CD14-positive monocyte (primary cell): Measurements from ENCODE around the gene CALD1. TPM values are rescaled to one million over a fixed set of nuclear protein-coding genes. Genes with fewer than 3 reads are reported as not detected.

ENCODE experiments used
- DNase-seq, 3 donors: peaks; one replicate each; pipeline ENCODE4 v3.0.0-alpha.2; 2011 to 2022
- H2AFZ ChIP-seq: 2 replicates; pipeline ENCODE4 v1.6.0; 2012; ENCODE audit warnings: mild to moderate bottlenecking, low read depth, low read length, inconsistent platforms; ENCODE audit not compliant: insufficient read depth, poor library complexity, severe bottlenecking
- H3K27ac ChIP-seq, 2 donors: 1 replicate in 1 of 2; 2 replicates in 1 of 2; pipeline ENCODE4 v1.5.1; 2012 to 2013; ENCODE audit warnings: low read length in 2 of 2, control low read depth in 1 of 2, inconsistent platforms in 1 of 2, low read depth in 1 of 2, mild to moderate bottlenecking in 1 of 2
- H3K27me3 ChIP-seq, 2 donors: one replicate each; pipeline versions ENCODE4 v1.6.0 to v1.6.1; 2011 to 2013; ENCODE audit warnings: low read length in 2 of 2; ENCODE audit not compliant: control insufficient read depth in 2 of 2, insufficient read depth in 2 of 2
- H3K36me3 ChIP-seq, 2 donors: replicated peaks in 1 of 2; 1 replicate in 1 of 2; 2 replicates in 1 of 2; pipeline versions ENCODE4 v1.5.1 to v1.6.1; 2012 to 2013; ENCODE audit warnings: low read length in 2 of 2, control low read depth in 1 of 2, inconsistent platforms in 1 of 2, mild to moderate bottlenecking in 1 of 2; ENCODE audit not compliant: insufficient read depth in 2 of 2, control insufficient read depth in 1 of 2
- H3K4me1 ChIP-seq, 2 donors: 1 replicate in 1 of 2; 2 replicates in 1 of 2; pipeline versions ENCODE4 v1.5.1 to v1.6.1; 2012 to 2013; ENCODE audit warnings: low read length in 2 of 2, control low read depth in 1 of 2, inconsistent platforms in 1 of 2, mild to moderate bottlenecking in 1 of 2, moderate library complexity in 1 of 2; ENCODE audit not compliant: insufficient read depth in 2 of 2, control insufficient read depth in 1 of 2
- H3K4me2 ChIP-seq: replicated peaks from 2 replicates; pipeline ENCODE3; 2012; ENCODE audit warnings: low read length, moderate library complexity, mild to moderate bottlenecking; ENCODE audit not compliant: poor library complexity, severe bottlenecking; ENCODE audit errors: extremely low read depth
- H3K4me3 ChIP-seq, 3 experiments: fragments of 200-600 bp in 1 of 3; sonication (generic) in 1 of 3; replicated peaks in 1 of 3; 1 replicate in 2 of 3; 2 replicates in 1 of 3; pipeline ENCODE4 v1.5.1; 2011 to 2013; ENCODE audit warnings: low read length in 3 of 3, mild to moderate bottlenecking in 3 of 3, control low read depth in 2 of 3, low read depth in 2 of 3, inconsistent platforms in 1 of 3, moderate library complexity in 1 of 3
- H3K79me2 ChIP-seq: 2 replicates; pipeline ENCODE4 v1.6.0; 2012; ENCODE audit warnings: mild to moderate bottlenecking, control low read depth, inconsistent platforms, low read length, moderate library complexity; ENCODE audit not compliant: insufficient read depth
- H3K9ac ChIP-seq: 2 replicates; pipeline ENCODE4 v1.6.0; 2017; ENCODE audit warnings: low read length, mild to moderate bottlenecking; ENCODE audit not compliant: insufficient read depth, poor library complexity, severe bottlenecking
- H3K9me3 ChIP-seq, 2 donors: replicated peaks in 1 of 2; 1 replicate in 1 of 2; 2 replicates in 1 of 2; pipeline versions ENCODE4 v1.5.1 to v1.6.1; 2012 to 2013; ENCODE audit warnings: low read length in 2 of 2, control low read depth in 1 of 2; ENCODE audit not compliant: control insufficient read depth in 1 of 2, insufficient read depth in 1 of 2
- H4K20me1 ChIP-seq: 2 replicates; pipeline ENCODE4 v1.6.0; 2012; ENCODE audit warnings: mild to moderate bottlenecking, low read length, control low read depth, moderate library complexity; ENCODE audit not compliant: insufficient read depth
- H3K27ac Mint-ChIP-seq, 7 donors: one replicate each; pipeline ENCODE4 v1.8.0; 2020; ENCODE audit warnings: mild to moderate bottlenecking in 7 of 7, mixed read lengths in 7 of 7, moderate library complexity in 6 of 7, inconsistent platforms in 2 of 7
- H3K27me3 Mint-ChIP-seq, 3 donors: one replicate each; pipeline ENCODE4 v1.8.0; 2021 to 2022; ENCODE audit warnings: low read depth in 3 of 3, mild to moderate bottlenecking in 3 of 3, mixed read lengths in 3 of 3, moderate library complexity in 3 of 3, inconsistent platforms in 1 of 3
- H3K36me3 Mint-ChIP-seq, 2 donors: one replicate each; pipeline ENCODE4 v1.8.0; 2020; ENCODE audit warnings: mixed read lengths in 2 of 2, inconsistent platforms in 1 of 2, mild to moderate bottlenecking in 1 of 2
- H3K4me1 Mint-ChIP-seq: one replicate; pipeline ENCODE4 v1.8.0; 2020; ENCODE audit warnings: mild to moderate bottlenecking, mixed read lengths
- H3K4me3 Mint-ChIP-seq, 2 donors: one replicate each; pipeline ENCODE4 v1.8.0; 2020; ENCODE audit warnings: mild to moderate bottlenecking in 2 of 2, mixed read lengths in 2 of 2, moderate library complexity in 1 of 2
- H3K9me3 Mint-ChIP-seq, 7 donors: one replicate each; pipeline ENCODE4 v1.8.0; 2020 to 2022; ENCODE audit warnings: mixed read lengths in 7 of 7, mild to moderate bottlenecking in 6 of 7, moderate library complexity in 6 of 7, inconsistent platforms in 2 of 7
- WGBS: methylation state at CpG from one replicate; pipeline ENCODE4 v1.1.5; 2013; ENCODE audit warnings: missing lambda C conversion rate; ENCODE audit not compliant: insufficient coverage; 5-methylcytosine and 5-hydroxymethylcytosine counted together
- intact Hi-C, 2 donors: fragments of 100-400 bp; cut with micrococcal nuclease; formaldehyde crosslinking; loops; one replicate each; pipeline versions ENCODE4 v1.15.0 to v1.15.1; 2023
- polyA plus RNA-seq, 3 donors: library from polyadenylated mRNA; depleted of rRNA in 1 of 3; unstranded in 2 of 3; stranded (reverse) in 1 of 3; fragments of 300-500 nt in 2 of 3; fragments of >200 nt in 1 of 3; fragmentation: Illumina TruSeq in 2 of 3; gene quantifications; 1 replicate in 2 of 3; 2 replicates in 1 of 3; pipeline ENCODE4 v1.2.3, GENCODE V29; 2012 to 2021
- TF ChIP-seq, protein P1 (sequence below): fragments of 200-600 bp; IDR thresholded peaks from one replicate; pipeline ENCODE4 v1.8.0; 2022; ENCODE audit warnings: antibody characterized with exemption, mild to moderate bottlenecking

The CALD1 gene
- polyA plus RNA-seq, 3 donors: 0.18 TPM; not detected in 2

DNA sequence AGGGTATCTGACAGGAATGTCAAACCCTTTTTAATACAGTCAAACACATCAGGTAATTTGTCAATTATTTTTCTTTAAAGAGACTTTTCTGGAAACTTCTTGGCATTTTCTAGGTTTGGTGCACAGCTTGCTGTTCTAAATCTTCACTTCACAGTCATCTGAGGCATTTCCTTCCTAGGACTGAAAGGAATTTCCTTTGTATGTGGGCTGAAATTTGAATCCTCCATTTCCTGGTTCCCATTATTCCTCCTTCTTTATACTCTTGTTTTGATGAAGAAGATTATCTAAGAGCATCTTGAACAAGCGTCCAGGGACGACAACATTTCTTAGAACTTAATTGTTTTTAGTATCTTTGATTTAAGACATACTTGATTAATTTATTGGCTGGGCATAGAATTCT lies 24.9 kb downstream of the CALD1 start:
- H3K4me1 ChIP-seq: no peaks in the 10 kb centered on the region
- intact Hi-C loops: no loop called here
- Mint-ChIP-seq H3K9me3 (peaks cover 0 to 14% (median 3%) of the 10 kb centered on the region in 7 donors), H3K4me3 (no peak overlapping the region), H3K4me1 (no peaks in the 10 kb centered on the region), H3K36me3 (no peaks in the 10 kb centered on the region), H3K27ac (no peak overlapping the region), H3K27me3 (no peaks in the 10 kb centered on the region)
- WGBS: no CpG with 5 or more reads among the region's 2 CpGs
- no peaks in the 10 kb centered on the region for H4K20me1 ChIP-seq
- no peak overlapping the region for H3K27ac ChIP-seq
- H3K9ac ChIP-seq: no peak overlapping the region
- DNase-seq: no peak
- no peak overlapping the region for H3K4me2 ChIP-seq
- no peaks in the 10 kb centered on the region for H3K27me3 ChIP-seq
- no peaks in the 10 kb centered on the region for H3K9me3 ChIP-seq
- TF ChIP-seq, protein P1, sequence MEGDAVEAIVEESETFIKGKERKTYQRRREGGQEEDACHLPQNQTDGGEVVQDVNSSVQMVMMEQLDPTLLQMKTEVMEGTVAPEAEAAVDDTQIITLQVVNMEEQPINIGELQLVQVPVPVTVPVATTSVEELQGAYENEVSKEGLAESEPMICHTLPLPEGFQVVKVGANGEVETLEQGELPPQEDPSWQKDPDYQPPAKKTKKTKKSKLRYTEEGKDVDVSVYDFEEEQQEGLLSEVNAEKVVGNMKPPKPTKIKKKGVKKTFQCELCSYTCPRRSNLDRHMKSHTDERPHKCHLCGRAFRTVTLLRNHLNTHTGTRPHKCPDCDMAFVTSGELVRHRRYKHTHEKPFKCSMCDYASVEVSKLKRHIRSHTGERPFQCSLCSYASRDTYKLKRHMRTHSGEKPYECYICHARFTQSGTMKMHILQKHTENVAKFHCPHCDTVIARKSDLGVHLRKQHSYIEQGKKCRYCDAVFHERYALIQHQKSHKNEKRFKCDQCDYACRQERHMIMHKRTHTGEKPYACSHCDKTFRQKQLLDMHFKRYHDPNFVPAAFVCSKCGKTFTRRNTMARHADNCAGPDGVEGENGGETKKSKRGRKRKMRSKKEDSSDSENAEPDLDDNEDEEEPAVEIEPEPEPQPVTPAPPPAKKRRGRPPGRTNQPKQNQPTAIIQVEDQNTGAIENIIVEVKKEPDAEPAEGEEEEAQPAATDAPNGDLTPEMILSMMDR: no peak
- no peak overlapping the region for H2AFZ ChIP-seq
- H3K79me2 ChIP-seq: no peaks in the 10 kb centered on the region
- no peaks in the 10 kb centered on the region for H3K36me3 ChIP-seq
- H3K4me3 ChIP-seq: no peak overlapping the region

DNA sequence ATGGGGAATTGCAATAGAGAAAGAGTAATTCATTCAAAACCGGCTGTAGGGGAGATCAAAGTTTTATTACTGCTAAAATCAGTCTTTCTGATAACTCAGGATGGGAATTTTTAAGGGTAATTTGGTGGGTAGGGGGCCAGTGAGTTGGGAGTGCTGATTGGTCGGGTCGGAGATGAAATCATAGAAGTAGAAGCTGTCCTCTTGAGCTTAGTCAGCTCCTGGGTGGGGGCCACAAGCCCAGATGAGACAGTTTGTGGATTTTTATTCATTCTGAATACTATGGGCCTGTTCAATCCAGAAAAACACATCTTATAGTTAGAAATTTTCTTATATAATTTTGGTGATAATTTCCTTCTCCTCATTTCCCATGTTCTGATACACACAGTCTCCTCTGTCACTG lies 25.4 kb downstream of the CALD1 start:
- no peak overlapping the region for H3K4me2 ChIP-seq
- Mint-ChIP-seq H3K4me1 (no peaks in the 10 kb centered on the region), H3K27me3 (no peaks in the 10 kb centered on the region), H3K27ac (no peak overlapping the region), H3K4me3 (no peak overlapping the region), H3K36me3 (no peaks in the 10 kb centered on the region), H3K9me3 (peaks cover 0 to 14% (median 3%) of the 10 kb centered on the region in 7 donors)
- H4K20me1 ChIP-seq: no peaks in the 10 kb centered on the region
- no peaks in the 10 kb centered on the region for H3K27me3 ChIP-seq
- H3K36me3 ChIP-seq: no peaks in the 10 kb centered on the region
- no peak overlapping the region for H3K9ac ChIP-seq
- no peak overlapping the region for H3K4me3 ChIP-seq
- intact Hi-C loops: no loop called here
- no peak overlapping the region for H2AFZ ChIP-seq
- no peak overlapping the region for H3K27ac ChIP-seq
- no peaks in the 10 kb centered on the region for H3K79me2 ChIP-seq
- no peak for DNase-seq
- WGBS: no CpG with 5 or more reads among the region's 3 CpGs
- H3K4me1 ChIP-seq: no peaks in the 10 kb centered on the region
- TF ChIP-seq, protein P1: no peak
- no peaks in the 10 kb centered on the region for H3K9me3 ChIP-seq
